Esophagus squamous epithelium (tissue), 4 donors: ENCODE results near the gene ANKRD1.
"Not testable (repeated sequence)": the region's sequence is repeated elsewhere in the genome, so short reads cannot be mapped to it uniquely, and the experiment has no call there.

Source experiments
- POLR2A ChIP-seq, 4 donors: fragments of 450-650 bp; IDR thresholded peaks; one replicate each; pipeline ENCODE4 v1.6.1; 2017; ENCODE audit warnings: antibody characterized with exemption in 4 of 4, mild to moderate bottlenecking in 4 of 4, moderate library complexity in 3 of 4
- TF ChIP-seq, protein P1 (sequence below), 6 experiments: fragments of 450-650 bp in 4 of 6; fragments of 200-600 bp in 2 of 6; sonication (generic) in 2 of 6; IDR thresholded peaks; one replicate each; pipeline ENCODE4 v1.5.1; 2016 to 2019; ENCODE audit warnings: antibody characterized with exemption in 6 of 6, mild to moderate bottlenecking in 4 of 6, moderate library complexity in 4 of 6

DNA sequence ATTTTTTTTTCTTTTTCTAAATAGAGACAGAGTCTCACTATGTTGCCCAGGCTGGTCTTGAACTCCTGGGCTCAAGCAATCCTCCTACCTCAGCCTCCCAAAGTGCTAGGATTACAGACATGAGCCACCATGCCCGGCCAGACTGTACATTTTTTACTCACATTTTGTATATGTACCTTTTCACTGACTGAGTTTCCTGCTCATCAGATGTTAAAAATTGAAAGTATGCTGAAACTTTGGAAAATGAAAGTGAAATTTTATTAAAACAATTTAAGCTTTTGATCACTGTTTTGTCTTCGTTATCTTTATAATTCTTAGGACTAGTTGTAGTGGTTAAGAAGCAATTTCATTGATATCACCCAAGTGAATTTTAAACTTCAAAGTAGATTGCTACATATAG is 24.0 kb downstream of the ANKRD1 start:
- TF ChIP-seq, protein P1, sequence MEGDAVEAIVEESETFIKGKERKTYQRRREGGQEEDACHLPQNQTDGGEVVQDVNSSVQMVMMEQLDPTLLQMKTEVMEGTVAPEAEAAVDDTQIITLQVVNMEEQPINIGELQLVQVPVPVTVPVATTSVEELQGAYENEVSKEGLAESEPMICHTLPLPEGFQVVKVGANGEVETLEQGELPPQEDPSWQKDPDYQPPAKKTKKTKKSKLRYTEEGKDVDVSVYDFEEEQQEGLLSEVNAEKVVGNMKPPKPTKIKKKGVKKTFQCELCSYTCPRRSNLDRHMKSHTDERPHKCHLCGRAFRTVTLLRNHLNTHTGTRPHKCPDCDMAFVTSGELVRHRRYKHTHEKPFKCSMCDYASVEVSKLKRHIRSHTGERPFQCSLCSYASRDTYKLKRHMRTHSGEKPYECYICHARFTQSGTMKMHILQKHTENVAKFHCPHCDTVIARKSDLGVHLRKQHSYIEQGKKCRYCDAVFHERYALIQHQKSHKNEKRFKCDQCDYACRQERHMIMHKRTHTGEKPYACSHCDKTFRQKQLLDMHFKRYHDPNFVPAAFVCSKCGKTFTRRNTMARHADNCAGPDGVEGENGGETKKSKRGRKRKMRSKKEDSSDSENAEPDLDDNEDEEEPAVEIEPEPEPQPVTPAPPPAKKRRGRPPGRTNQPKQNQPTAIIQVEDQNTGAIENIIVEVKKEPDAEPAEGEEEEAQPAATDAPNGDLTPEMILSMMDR (IDR thresholded peaks at IDR 0.05) = not testable (repeated sequence)
- not testable (repeated sequence) for TF ChIP-seq POLR2A (IDR thresholded peaks at IDR 0.05)
